ENCODE measurements around the gene SNCB.

SNCB gene

DNA sequence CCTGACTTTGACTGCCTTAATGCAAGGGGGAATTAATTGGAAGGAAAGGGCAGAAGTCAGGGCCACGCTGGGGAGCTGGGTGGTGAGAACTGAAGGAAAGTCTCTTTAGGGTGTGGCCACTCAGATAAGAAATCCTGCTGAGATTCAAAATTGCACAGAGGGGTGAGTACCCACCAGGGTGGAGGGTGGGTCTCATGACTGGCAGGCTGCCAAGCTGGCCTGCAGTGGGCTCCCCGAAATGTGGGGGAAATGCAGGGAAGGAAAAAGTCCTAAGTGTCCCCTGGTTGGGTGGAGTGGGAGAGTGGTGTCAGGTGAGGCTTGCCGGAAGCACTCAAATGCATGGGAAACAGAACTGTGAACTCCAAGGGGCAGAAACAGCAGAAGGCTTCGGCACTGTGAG lies 41.1 kb upstream of the SNCB start:
- Histone ChIP-seq H3K9ac (ENCODE audit: low read length) (no peak overlapping the region), H3K27me3 (ENCODE audit: control insufficient read depth, insufficient read depth, low read length) (no peaks in the 10 kb centered on the region), H3K36me3 (ENCODE audit: control insufficient read depth, low read depth, low read length) (no peaks in the 10 kb centered on the region), H3K9me3 (ENCODE audit: control insufficient read depth, low read depth, low read length) (no peaks in the 10 kb centered on the region), H3K4me1 (ENCODE audit: control insufficient read depth, low read depth, low read length) (peaks cover 12% of the 10 kb centered on the region), H3K27ac (ENCODE audit: low read length) (no peak overlapping the region), H3K4me3 (ENCODE audit: low read length) (no peak overlapping the region)

- Histone ChIP-seq H3K9ac (ENCODE audit: low read length) (no peak overlapping the region), H3K27ac (ENCODE audit: low read length) (no peak overlapping the region), H3K36me3 (ENCODE audit: control insufficient read depth, low read depth, low read length) (no peaks in the 10 kb centered on the region), H3K27me3 (ENCODE audit: control insufficient read depth, insufficient read depth, low read length) (no peaks in the 10 kb centered on the region), H3K4me1 (ENCODE audit: control insufficient read depth, low read depth, low read length) (peaks cover 6% of the 10 kb centered on the region), H3K9me3 (ENCODE audit: control insufficient read depth, low read depth, low read length) (no peaks in the 10 kb centered on the region), H3K4me3 (ENCODE audit: low read length) (no peak overlapping the region)
Observed at GRCh38 chr5:176670449-176670848, 40.1 kb upstream of the SNCB start.

DNA sequence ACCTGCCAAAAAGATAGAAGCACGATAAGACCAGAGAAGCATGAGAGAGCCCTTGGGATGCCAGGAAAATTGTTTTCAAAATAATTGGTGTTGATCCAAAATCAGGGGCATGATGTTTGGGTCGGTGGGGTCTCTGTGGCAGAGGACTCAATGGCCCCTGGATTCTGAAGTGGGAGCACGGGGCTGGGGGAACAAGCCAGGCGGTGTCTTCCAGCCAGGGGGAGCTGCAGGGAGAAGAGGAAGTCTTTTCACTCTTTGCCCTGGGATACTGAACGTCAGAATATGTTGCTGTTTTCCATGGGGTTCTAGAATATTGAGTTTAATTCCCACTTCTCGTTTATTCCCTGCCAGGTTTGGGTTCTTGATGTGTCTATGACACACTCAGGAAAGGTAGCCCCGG lies 37.3 kb upstream of the SNCB start:
- H3K4me3 ChIP-seq (ENCODE audit: low read length): no peak overlapping the region
- no peaks in the 10 kb centered on the region for H3K9me3 ChIP-seq (ENCODE audit: control insufficient read depth, low read depth, low read length)
- no peaks in the 10 kb centered on the region for H3K27me3 ChIP-seq (ENCODE audit: control insufficient read depth, insufficient read depth, low read length)
- no peak overlapping the region for H3K27ac ChIP-seq (ENCODE audit: low read length)
- no peaks in the 10 kb centered on the region for H3K36me3 ChIP-seq (ENCODE audit: control insufficient read depth, low read depth, low read length)
- peaks cover 6% of the 10 kb centered on the region for H3K4me1 ChIP-seq (ENCODE audit: control insufficient read depth, low read depth, low read length)
- no peak overlapping the region for H3K9ac ChIP-seq (ENCODE audit: low read length)

GRCh38 chr5:176665517-176665916 lies 35.2 kb upstream of the SNCB start:
- no peak overlapping the region for H3K4me3 ChIP-seq (ENCODE audit: low read length)
- H3K4me1 ChIP-seq (ENCODE audit: control insufficient read depth, low read depth, low read length): no peaks in the 10 kb centered on the region
- no peak overlapping the region for H3K9ac ChIP-seq (ENCODE audit: low read length)
- H3K36me3 ChIP-seq (ENCODE audit: control insufficient read depth, low read depth, low read length): no peaks in the 10 kb centered on the region
- no peaks in the 10 kb centered on the region for H3K9me3 ChIP-seq (ENCODE audit: control insufficient read depth, low read depth, low read length)
- H3K27ac ChIP-seq (ENCODE audit: low read length): no peak overlapping the region
- H3K27me3 ChIP-seq (ENCODE audit: control insufficient read depth, insufficient read depth, low read length): no peaks in the 10 kb centered on the region

DNA sequence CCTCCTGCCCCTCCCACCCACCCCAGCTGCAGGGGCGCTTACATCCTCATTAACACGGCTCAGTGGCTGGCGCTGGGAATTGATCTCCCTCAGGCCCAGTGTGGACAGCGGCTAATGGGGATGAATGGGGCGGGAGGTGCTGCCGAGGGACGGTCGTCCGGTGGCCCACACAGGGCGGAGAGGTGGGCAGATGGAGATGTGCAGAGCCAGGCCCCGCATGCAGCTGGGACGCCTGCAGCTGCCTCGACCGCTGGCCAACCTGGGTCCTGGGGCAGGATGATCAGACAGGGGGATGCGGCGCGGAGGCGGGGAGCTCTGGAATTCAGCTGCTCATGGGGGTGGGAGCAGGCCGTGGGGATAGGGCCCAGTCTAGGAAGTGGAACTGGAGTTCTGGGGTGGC lies 34.6 kb upstream of the SNCB start:
- Histone ChIP-seq H3K36me3 (ENCODE audit: control insufficient read depth, low read depth, low read length) (no peaks in the 10 kb centered on the region), H3K27ac (ENCODE audit: low read length) (no peak overlapping the region), H3K4me1 (ENCODE audit: control insufficient read depth, low read depth, low read length) (no peaks in the 10 kb centered on the region), H3K9ac (ENCODE audit: low read length) (no peak overlapping the region), H3K4me3 (ENCODE audit: low read length) (no peak overlapping the region), H3K27me3 (ENCODE audit: control insufficient read depth, insufficient read depth, low read length) (no peaks in the 10 kb centered on the region), H3K9me3 (ENCODE audit: control insufficient read depth, low read depth, low read length) (no peaks in the 10 kb centered on the region)

DNA sequence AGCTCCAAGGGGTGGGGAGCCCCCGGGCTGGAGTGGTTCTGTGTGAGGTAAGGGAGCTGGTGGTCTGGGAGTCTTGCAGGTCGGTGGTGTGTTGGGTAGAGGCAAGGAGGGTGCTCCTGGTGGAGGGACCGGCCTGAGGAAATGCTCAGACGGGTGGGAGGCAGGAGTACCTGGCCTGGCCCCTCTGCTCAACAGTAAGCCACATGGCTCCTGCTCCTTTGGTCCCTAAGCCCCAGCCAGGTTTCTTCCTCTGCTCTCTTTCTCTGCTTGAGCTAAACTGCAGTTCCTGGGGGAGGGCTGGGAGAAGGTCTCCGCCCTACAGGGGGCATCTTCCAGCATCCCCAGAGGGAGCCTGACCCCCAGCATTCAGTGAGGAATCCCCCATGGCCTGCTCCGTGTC lies 34.1 kb upstream of the SNCB start:
- Histone ChIP-seq H3K9me3 (ENCODE audit: control insufficient read depth, low read depth, low read length) (no peaks in the 10 kb centered on the region), H3K36me3 (ENCODE audit: control insufficient read depth, low read depth, low read length) (no peaks in the 10 kb centered on the region), H3K27ac (ENCODE audit: low read length) (no peak overlapping the region), H3K27me3 (ENCODE audit: control insufficient read depth, insufficient read depth, low read length) (no peaks in the 10 kb centered on the region), H3K4me1 (ENCODE audit: control insufficient read depth, low read depth, low read length) (no peaks in the 10 kb centered on the region), H3K9ac (ENCODE audit: low read length) (no peak overlapping the region), H3K4me3 (ENCODE audit: low read length) (no peak overlapping the region)

GRCh38 chr5:176663566-176663965 lies 33.2 kb upstream of the SNCB start:
- no peaks in the 10 kb centered on the region for H3K4me1 ChIP-seq (ENCODE audit: control insufficient read depth, low read depth, low read length)
- H3K4me3 ChIP-seq (ENCODE audit: low read length): no peak overlapping the region
- H3K9me3 ChIP-seq (ENCODE audit: control insufficient read depth, low read depth, low read length): no peaks in the 10 kb centered on the region
- H3K27me3 ChIP-seq (ENCODE audit: control insufficient read depth, insufficient read depth, low read length): no peaks in the 10 kb centered on the region
- no peak overlapping the region for H3K9ac ChIP-seq (ENCODE audit: low read length)
- no peak overlapping the region for H3K27ac ChIP-seq (ENCODE audit: low read length)
- no peaks in the 10 kb centered on the region for H3K36me3 ChIP-seq (ENCODE audit: control insufficient read depth, low read depth, low read length)

DNA sequence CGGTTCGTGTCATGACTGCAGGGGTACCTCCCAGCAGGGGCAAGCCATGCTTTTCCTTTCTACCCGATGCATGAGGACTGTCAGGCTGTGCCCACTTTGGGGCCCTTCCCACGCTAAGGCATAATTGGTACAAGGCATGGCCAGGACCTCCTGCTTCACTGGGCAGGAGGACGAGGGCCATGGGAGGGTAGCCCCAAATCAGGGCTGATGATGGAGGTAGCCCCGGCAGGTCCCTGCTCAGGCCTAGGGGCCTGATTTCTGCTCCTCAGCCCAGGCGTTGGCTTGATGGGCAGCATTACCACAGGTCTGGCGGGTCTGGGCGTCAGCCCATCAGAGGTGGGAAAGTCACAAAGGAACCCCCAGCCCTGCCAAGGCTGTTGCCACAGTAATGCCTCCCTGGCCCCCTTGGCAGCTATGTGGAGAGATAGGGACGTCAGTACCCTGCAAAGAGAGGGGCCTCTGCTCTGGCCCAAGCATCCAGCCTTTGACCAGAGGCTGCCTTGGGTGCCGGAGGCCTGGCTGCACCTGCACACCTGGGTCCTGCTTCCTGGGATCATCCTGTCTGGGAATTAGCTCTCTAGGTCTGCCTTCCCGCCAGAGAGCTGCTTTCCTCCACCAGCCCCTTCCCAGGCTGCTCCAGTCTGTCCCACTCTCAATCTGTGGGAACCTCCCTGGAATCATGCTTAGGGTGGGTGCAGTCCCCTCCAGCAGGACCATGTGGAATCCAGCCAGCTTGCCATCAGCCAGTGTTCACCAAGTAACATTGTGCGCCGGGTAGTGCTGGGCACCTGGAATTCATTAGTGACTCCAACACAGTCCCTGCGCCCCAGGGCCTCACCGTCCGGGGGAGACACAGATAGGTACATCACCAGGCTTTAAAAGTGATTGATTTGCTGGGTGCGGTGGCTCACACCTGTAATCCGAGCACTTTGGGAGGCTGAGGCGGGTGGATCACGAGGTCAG lies 32.3 kb upstream of the SNCB start:
- Histone ChIP-seq H3K27ac (ENCODE audit: low read length) (no peak overlapping the region), H3K4me3 (ENCODE audit: low read length) (no peak overlapping the region), H3K4me1 (ENCODE audit: control insufficient read depth, low read depth, low read length) (no peaks in the 10 kb centered on the region), H3K9ac (ENCODE audit: low read length) (no peak overlapping the region), H3K9me3 (ENCODE audit: control insufficient read depth, low read depth, low read length) (no peaks in the 10 kb centered on the region), H3K27me3 (ENCODE audit: control insufficient read depth, insufficient read depth, low read length) (no peaks in the 10 kb centered on the region), H3K36me3 (ENCODE audit: control insufficient read depth, low read depth, low read length) (no peaks in the 10 kb centered on the region)

- Histone ChIP-seq H3K4me1 (ENCODE audit: control insufficient read depth, low read depth, low read length) (no peaks in the 10 kb centered on the region), H3K27me3 (ENCODE audit: control insufficient read depth, insufficient read depth, low read length) (no peaks in the 10 kb centered on the region), H3K9ac (ENCODE audit: low read length) (no peak overlapping the region), H3K27ac (ENCODE audit: low read length) (no peak overlapping the region), H3K36me3 (ENCODE audit: control insufficient read depth, low read depth, low read length) (no peaks in the 10 kb centered on the region), H3K4me3 (ENCODE audit: low read length) (no peak overlapping the region), H3K9me3 (ENCODE audit: control insufficient read depth, low read depth, low read length) (no peaks in the 10 kb centered on the region)
Observed at GRCh38 chr5:176661676-176662075, 31.3 kb upstream of the SNCB start.

DNA sequence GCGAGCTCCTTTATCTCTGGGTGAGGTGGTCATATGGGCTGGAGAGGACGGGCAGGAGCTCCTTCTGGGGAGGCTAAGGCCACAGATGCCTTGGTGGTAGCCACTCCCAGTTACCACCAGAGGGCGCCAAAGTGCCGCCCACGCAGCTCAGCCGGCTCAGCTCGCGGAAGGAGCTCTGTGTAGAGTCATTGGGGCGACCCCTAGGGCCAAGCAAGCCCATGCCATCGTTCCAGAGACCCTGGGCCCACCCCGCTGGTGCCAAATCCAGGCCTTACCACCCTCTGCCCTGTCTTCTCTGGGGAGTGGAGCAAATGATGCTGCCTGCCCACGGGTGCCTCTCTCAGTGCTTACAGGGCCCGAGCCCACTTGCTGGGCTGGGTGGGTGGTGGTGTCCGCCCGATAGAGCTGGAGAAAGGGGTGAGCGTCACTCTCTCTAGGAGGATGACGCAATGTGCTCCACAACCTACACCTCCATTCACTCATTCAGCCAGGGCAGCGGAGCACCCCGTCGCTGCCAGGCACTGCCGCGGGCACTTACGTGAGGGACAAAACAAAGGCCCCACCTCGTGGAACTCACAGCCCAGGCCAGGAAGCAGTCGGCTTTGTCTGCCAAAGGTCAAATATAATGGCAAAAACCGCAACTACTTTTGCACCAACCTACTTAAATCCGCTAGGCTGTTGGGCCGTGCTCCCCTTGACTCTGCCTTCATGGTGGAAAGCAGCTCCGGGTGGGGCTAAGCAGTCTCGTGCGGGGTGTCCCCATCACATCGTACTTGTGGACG lies 30.7 kb upstream of the SNCB start:
- no peaks in the 10 kb centered on the region for H3K4me1 ChIP-seq (ENCODE audit: control insufficient read depth, low read depth, low read length)
- no peak overlapping the region for H3K9ac ChIP-seq (ENCODE audit: low read length)
- no peak overlapping the region for H3K4me3 ChIP-seq (ENCODE audit: low read length)
- no peak overlapping the region for H3K27ac ChIP-seq (ENCODE audit: low read length)
- H3K36me3 ChIP-seq (ENCODE audit: control insufficient read depth, low read depth, low read length): no peaks in the 10 kb centered on the region
- no peaks in the 10 kb centered on the region for H3K27me3 ChIP-seq (ENCODE audit: control insufficient read depth, insufficient read depth, low read length)
- H3K9me3 ChIP-seq (ENCODE audit: control insufficient read depth, low read depth, low read length): no peaks in the 10 kb centered on the region

DNA sequence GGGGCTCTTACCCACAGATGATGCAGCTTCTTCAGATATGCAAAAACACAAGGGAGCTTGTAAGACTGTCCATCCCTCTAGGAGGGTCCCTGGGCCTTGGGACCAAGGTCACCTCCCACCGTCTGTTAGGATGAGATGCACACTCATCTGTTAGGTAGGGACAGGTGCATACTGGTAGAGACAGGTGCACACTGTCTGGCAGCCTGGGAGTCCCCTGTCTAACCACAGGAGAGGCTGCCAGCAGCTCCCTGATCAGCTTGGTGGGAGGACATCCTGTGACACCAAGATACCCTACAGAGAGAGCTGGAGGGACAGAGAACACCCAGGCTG lies 30.2 kb upstream of the SNCB start:
- Histone ChIP-seq H3K9me3 (ENCODE audit: control insufficient read depth, low read depth, low read length) (no peaks in the 10 kb centered on the region), H3K4me3 (ENCODE audit: low read length) (no peak overlapping the region), H3K27me3 (ENCODE audit: control insufficient read depth, insufficient read depth, low read length) (no peaks in the 10 kb centered on the region), H3K36me3 (ENCODE audit: control insufficient read depth, low read depth, low read length) (no peaks in the 10 kb centered on the region), H3K4me1 (ENCODE audit: control insufficient read depth, low read depth, low read length) (no peaks in the 10 kb centered on the region), H3K9ac (ENCODE audit: low read length) (no peak overlapping the region), H3K27ac (ENCODE audit: low read length) (no peak overlapping the region)
